Measurements from ENCODE around the gene ADAMTS9. TPM values are rescaled to one million over a fixed set of nuclear protein-coding genes. Genes with fewer than 3 reads are reported as not detected.

Gene ADAMTS9
- total and polyA plus RNA-seq, 10 of the 15 experiments (the other 5 are each of a cell fraction or from before 2014, with no cell fraction given) = 0.08 TPM; not detected in 9

DNA sequence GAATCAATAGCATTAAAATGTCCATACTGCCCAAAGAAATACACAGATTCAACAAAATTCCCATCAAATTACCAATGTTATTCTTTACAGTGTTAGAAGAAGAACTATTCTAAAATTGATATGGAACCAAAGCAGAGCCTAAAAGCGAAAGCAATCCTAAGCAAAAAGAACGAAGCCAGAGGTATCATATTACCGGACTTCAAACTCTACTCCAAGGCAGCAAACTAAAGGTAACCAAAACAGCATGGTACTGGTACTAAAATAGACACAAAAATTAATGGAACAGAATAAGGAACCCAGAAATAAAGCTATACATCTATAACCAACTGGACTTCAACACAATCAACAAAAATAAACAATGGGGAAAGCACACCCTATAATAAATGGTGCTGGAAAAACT, 167.5 kb downstream of the ADAMTS9 start (continued):
- TF ChIP-seq, protein P1, sequence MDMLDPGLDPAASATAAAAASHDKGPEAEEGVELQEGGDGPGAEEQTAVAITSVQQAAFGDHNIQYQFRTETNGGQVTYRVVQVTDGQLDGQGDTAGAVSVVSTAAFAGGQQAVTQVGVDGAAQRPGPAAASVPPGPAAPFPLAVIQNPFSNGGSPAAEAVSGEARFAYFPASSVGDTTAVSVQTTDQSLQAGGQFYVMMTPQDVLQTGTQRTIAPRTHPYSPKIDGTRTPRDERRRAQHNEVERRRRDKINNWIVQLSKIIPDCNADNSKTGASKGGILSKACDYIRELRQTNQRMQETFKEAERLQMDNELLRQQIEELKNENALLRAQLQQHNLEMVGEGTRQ (IDR thresholded peaks at IDR 0.05; ENCODE audit: borderline replicate concordance, low read depth, low read length) = no peak
- no peak for TF ChIP-seq NR2C2 (IDR thresholded peaks at IDR 0.05; ENCODE audit: borderline replicate concordance, control insufficient read depth, insufficient read length, low read depth)
- no peak for TF ChIP-seq CUX1 (IDR thresholded peaks at IDR 0.05; ENCODE audit: insufficient replicate concordance, low read depth, low read length)
- TF ChIP-seq POLR2AphosphoS5 (IDR thresholded peaks at IDR 0.05; ENCODE audit: low read length) = no peak
- TF ChIP-seq ESRRA (IDR thresholded peaks at IDR 0.05; ENCODE audit: low read length) = no peak
- TF ChIP-seq FOXM1 (IDR thresholded peaks at IDR 0.05; ENCODE audit: low read depth, low read length) = no peak

GRCh38 chr3:64518950-64519349, 168.8 kb downstream of the ADAMTS9 start:
- Histone ChIP-seq H3K4me2 (ENCODE audit: control insufficient read depth, insufficient read depth) (no peak overlapping the region), H2AFZ (ENCODE audit: control insufficient read depth, low read depth, low read length) (no peak overlapping the region), H3K9ac (ENCODE audit: control insufficient read depth, insufficient read depth, low read length) (no peak overlapping the region), H3K4me3 (no peak overlapping the region), H4K20me1 (ENCODE audit: control insufficient read depth, insufficient read depth) (no peaks in the 10 kb centered on the region), H3K9me3 (replicated peaks; ENCODE audit: control insufficient read depth, insufficient read depth, low read length) (no peaks in the 10 kb centered on the region), H3K36me3 (ENCODE audit: control insufficient read depth in 2 of 2, insufficient read depth in 2 of 2, low read length in 1 of 2) (no peaks in the 10 kb centered on the region), H3K27me3 (replicated peaks in 1 of 2; ENCODE audit: control insufficient read depth in 2 of 2, insufficient read depth in 2 of 2, low read length in 1 of 2) (no peaks in the 10 kb centered on the region), H3K79me2 (ENCODE audit: control insufficient read depth, insufficient read depth, low read length) (no peaks in the 10 kb centered on the region), H3K4me1 (ENCODE audit: control insufficient read depth, insufficient read depth, low read length) (no peaks in the 10 kb centered on the region), H3K27ac (ENCODE audit: control insufficient read depth, insufficient read depth) (no peak overlapping the region)
- ChIA-PET RAD21 (ENCODE audit: unreplicated experiment) (no interaction called here), SMC1A (ENCODE audit: uncharacterized antibody, unreplicated experiment) (interaction anchor here (0.7 to 1.2 kb wide), 2 partner anchors 8 to 12 kb away, joined by 3 read pairs; no protein-coding TSS in a partner anchor), POLR2A (no interaction called here), CTCF (interaction anchor here (0.8 to 5.5 kb wide), 3 partner anchors 10 to 1152 kb away, joined by 3 to 38 read pairs (median 11); no protein-coding TSS in a partner anchor)
- in situ Hi-C loops (cut with MboI) = no loop called here
- BruUV-seq (replicated peaks) = no TSS peak
- DNase-seq (ENCODE audit: low read depth, low spot score) (no peak), FAIRE-seq (no peak), ATAC-seq (no peak)
- WGBS (ENCODE audit: insufficient coverage, insufficient replicate concordance, low lambda C conversion rate, missing lambda C conversion rate) = 0% methylated on average over 1 of the region's 1 CpG
- intact Hi-C loops (cut with micrococcal nuclease; ENCODE audit: unreplicated experiment) = no loop called here
- TF ChIP-seq TCF3 (IDR thresholded peaks at IDR 0.05; ENCODE audit: borderline replicate concordance, insufficient read depth, low read depth, low read length) (no peak), MLLT1 (IDR thresholded peaks at IDR 0.05) (no peak), BRCA1 (IDR thresholded peaks at IDR 0.05; ENCODE audit: low read depth, low read length) (no peak), ZNF592 (IDR thresholded peaks at IDR 0.05) (no peak)
